Stimulated activated CD8-positive, alpha-beta memory T cell treated with anti-CD3 and anti-CD28 coated beads, Interleukin-4, amount 100 ng/mL, for 48 hours (primary cell): ENCODE results near the gene MBD5.

Experiments
- DNase-seq: peaks from one replicate; pipeline ENCODE4 v3.0.0-alpha.2; 2020

The MBD5 gene

DNA sequence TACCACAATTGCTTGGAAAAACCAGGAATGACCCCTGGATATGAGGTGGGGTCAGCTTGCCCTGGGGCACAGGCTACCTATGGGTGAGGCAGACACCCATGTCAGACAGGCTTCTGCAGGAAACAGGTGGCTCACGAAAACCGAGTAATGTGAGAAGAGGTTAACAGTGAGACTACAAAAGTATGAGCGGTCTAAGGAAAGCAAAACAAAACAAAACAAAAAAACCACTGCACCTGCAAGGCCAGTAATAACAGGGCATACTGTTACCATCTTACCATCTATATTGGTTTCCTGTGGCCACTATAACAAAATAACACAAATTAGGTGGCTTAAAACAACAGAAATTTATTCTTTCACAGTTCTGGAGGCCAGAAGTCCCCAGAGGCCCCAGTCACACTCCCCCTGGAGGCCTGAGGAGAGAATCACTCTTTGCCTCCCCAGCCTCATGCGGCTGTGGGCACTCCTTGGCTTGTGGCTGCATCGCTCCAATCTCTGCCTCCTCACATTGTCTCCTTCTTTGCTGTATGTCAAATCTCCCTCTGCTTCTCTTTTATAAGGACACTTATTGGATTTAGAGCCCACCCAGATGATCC, 537.0 kb downstream of the MBD5 start:
- no peak for DNase-seq

DNA sequence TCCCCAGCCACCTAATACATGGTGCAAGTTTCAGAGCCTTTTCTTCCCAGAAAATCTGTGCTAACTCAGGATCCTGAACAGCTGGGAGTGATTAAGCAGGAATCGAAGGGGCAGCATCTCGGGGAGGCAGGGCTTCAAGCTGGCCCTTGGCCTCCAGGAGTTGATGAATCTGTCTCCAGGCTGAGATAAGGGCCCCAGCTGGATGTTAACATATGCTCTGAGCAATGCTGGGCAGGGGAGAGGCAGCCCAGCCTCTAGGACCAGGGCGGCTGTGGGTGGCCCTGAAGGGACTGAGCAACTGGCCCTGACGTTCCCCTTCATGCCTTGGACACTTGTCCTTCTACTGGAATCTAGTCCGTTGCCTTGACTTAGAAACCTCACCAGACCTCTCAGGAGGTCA, 539.6 kb downstream of the MBD5 start:
- DNase-seq = no peak

GRCh38 chr2:148561389-148561788, 540.5 kb downstream of the MBD5 start:
- no peak for DNase-seq

- no peak for DNase-seq
These were observed 544.5 kb downstream of the MBD5 start for GRCh38 chr2:148565272-148565894.
